NCI-H526 treated with DMSO at 0.1 percent for 48 hours (cell line): ENCODE data around the gene CD22.

Experiments
- DNase-seq: peaks from one replicate; lab custom pipeline; 2025; lab: John Stamatoyannopoulos, UW

The CD22 gene

DNA sequence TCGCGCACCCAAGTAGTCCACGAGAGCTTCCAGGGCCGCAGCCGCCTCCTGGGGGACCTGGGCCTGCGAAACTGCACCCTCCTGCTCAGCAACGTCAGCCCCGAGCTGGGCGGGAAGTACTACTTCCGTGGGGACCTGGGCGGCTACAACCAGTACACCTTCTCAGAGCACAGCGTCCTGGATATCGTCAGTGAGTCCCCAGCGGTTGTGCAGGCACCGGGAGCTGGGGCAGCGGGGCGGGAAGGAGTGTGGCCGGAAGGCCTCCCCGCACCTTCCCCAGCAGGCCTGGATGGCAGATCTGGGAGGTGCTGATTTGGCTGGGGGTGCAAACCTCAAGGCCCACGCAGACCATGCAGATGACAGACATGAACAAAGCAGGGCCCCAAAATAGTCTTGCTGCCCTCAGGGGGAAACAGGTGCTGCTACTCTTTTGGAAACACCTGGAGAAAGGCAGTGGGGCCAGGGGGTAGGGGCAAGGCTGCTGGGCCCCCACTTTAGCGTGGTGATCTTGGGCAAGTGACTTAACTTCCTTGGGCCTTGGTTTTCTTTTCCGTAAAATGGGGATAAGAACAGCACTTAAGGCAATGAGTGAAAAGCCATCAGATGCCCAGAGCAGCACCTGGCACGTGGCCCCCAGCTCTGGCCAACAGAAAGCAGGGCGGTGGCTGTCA is 33.1 kb upstream of the CD22 start:
- no peak for DNase-seq

DNA sequence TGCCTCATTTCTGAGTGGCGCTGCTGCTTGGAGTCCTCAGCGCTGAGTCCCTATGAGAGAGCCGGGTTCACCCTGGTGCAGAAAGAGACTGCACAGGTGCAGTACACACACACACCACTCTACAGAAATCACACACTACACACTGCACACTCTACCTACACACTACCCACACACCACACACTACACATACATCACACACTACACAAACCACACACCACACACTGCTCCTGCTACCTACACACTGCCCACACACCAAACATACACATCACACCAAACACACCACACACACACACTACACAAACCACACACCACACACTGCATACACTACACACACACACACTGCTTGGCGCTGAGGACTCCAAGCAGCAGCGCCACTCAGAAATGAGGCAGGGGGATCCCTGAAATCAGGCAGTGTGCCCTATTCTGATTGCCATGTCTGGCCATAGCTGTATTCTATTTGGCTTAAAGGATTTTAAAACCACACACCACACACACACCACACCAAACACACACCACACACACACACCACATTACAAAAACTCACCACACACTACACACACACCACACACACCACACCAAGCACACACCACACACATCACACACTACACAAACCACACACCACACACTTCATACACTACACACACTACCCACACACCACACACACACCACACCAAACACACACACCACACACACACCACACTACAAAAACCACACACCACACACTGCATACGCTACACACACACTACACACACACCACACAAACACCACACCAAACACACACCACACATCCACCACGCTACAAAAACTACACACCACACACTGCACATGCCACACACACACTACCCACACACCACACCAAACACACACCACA is 32.1 kb upstream of the CD22 start:
- no peak for DNase-seq

- DNase-seq = no peak
Observed at GRCh38 chr19:35297515-35297848, 31.5 kb upstream of the CD22 start.

DNA sequence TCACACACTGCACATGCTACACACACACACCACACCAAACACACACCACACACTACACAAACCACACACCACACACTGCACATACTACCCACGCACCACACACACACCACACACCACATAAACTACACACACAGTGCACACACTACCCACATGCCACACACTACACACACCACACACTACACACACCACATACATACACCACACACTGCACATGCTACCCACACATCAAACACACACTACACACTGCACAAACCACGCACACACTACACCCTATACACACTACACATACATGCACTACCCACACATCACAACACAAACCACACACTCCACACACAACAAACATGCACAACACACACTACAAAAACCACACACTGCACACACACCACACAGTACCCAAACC is 31.1 kb upstream of the CD22 start:
- no peak for DNase-seq

- DNase-seq = no peak
Observed at GRCh38 chr19:35298561-35298972, 30.4 kb upstream of the CD22 start.

GRCh38 chr19:35299523-35300338 is 29.3 kb upstream of the CD22 start:
- DNase-seq = no peak

DNA sequence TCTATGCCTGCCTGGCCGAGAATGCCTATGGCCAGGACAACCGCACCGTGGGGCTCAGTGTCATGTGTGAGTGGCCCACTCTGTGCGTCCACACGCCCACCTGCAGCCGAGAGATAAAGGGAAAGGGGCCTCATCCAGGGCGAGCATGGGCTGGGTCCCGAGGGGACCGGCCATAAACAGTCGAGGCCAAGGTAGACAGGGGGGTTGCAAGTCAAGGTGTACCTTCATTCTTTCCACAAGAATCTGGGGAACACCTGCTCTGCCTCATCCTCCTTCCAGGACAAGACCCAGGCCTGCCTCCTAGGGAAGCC is 28.7 kb upstream of the CD22 start:
- DNase-seq = no peak

DNA sequence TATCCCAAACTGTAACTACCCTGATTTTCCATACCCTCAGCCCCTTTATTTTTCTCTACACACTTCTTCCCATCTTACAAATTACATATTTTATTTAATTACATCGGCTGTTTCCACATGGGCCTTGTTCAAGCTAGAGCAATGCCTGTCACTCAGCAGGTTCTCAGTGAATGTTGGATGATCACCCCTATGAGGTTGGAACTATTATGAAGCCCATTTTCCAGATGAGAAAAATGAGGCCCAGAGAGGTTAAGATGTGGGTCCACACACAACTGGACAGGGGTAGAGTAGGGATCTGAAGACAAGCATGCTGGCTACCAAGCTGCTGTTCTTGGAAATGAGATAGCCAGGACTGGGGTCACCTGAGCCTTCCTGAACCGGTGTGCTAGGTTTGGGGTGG is 27.0 kb upstream of the CD22 start:
- DNase-seq = no peak

GRCh38 chr19:35302446-35302845 is 26.5 kb upstream of the CD22 start:
- no peak for DNase-seq

DNA sequence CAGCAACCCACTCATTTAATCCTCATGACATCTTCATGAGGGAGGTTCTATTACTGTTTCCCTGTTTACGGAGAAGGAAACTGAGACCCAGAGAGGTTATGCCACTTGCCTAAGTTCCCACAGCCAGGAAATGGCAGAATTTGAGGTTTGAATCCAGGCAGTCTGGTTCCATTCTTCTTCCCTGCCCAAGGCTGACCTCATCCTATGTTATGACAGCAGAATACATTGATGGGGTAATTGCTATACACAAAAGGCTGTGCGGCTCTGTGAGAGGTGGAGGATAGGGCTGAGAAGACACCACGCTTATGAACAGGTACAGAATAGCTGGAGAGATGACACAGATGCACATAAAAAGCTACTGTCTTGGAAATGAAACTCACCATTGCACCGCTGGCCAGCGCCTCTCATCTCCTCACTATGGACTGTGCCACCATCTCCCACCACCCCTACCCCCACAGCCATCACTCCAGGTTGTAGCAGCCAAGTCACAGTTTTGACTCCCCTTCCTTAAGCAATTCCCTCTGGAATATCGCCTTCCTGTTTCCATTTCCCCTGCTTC is 25.6 kb upstream of the CD22 start:
- no peak for DNase-seq

GRCh38 chr19:35304036-35304435 is 25.0 kb upstream of the CD22 start:
- no peak for DNase-seq

- DNase-seq = no peak
Observed at GRCh38 chr19:35305181-35305580, 23.8 kb upstream of the CD22 start.

DNA sequence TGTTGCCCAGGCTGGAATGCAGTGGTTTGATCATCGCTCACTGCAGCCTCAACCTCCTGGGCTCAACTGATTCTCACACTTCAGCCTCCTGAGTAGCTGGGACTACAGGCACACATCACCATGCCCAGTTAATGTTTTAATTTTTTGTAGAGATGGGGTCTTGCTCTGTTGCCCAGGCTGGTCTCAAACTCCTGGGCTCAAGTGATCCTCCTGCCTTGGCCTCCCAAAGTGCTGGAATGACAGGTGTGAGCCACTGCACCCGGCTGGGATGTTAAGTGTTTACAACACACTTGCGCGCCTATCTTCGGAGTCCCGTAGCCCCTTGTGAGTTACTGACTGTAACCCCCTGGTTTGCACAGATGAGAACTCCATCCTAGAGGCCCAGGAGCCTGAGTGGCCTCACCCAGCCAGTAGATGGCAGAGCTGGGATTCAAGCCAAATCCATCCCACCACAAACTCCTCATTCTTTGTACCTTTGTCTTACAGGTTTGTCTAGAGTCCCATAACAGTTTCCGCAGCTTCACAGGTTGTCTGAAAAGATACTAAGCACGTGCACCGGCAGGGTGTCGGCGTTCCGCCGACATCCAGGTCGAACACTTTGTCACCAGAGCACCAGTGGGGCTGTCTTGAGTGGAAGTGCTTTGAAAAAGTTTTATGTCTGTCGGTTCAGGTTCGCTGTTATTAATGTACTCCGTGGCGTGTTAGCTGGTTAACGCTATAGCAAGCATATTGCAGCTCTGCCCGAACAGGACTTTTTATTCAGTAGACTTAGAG is 22.3 kb upstream of the CD22 start:
- DNase-seq = peak; percentile 15

GRCh38 chr19:35307931-35308330 is 21.1 kb upstream of the CD22 start:
- no peak for DNase-seq

DNA sequence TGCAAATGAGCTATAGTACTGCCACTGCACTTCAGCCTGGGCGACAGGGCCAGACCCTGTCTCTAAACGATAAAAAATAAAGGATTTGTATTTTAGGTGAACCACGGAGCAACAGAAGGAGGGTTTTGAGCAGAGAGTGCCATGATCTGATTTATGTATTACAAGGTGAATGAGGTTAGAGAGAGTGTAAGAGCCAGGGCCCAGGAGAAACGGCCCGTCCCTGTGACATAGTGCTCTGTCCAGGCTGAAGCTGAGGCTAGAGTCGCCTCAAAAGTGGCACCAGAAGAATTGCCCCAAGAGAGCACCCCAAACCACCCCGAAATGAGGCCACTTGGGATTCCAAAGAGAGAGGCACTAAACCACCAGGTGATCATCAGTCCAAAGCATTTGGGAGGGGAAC is 20.1 kb upstream of the CD22 start:
- no peak for DNase-seq

DNA sequence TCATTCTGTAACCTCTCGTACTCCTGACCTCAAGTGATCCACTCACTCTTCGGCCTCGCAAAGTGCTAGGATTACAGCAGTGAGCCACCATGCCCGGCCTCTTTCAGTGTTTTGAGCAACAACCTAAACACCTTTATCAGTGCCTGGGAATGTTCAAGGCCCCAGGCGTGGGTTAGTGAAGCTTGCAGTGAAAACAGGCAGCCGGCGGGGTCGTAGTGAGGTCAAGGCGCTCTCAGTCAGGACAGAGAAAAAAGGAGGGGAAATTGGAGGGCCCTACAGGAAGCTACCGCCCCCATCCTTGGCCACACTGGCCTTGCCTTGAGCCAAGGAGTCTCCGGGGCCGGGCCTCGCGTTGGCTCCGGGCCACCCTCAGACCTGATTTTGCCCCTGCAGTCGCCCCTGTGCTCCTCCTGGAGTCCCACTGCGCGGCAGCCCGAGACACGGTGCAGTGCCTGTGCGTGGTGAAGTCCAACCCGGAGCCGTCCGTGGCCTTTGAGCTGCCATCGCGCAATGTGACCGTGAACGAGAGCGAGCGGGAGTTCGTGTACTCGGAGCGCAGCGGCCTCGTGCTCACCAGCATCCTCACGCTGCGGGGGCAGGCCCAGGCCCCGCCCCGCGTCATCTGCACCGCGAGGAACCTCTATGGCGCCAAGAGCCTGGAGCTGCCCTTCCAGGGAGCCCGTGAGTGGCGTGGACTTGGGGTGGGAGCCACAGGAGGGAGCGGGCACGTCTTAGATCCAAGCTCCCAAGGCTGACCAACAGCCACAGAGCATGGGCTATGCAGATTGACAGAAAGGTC is 19.3 kb upstream of the CD22 start:
- DNase-seq = no peak

- DNase-seq = no peak
Observed at GRCh38 chr19:35310331-35310730, 18.7 kb upstream of the CD22 start.

GRCh38 chr19:35310811-35311465 is 18.0 kb upstream of the CD22 start:
- DNase-seq = no peak

- DNase-seq = no peak
Observed at GRCh38 chr19:35311901-35312665, 16.9 kb upstream of the CD22 start.

DNA sequence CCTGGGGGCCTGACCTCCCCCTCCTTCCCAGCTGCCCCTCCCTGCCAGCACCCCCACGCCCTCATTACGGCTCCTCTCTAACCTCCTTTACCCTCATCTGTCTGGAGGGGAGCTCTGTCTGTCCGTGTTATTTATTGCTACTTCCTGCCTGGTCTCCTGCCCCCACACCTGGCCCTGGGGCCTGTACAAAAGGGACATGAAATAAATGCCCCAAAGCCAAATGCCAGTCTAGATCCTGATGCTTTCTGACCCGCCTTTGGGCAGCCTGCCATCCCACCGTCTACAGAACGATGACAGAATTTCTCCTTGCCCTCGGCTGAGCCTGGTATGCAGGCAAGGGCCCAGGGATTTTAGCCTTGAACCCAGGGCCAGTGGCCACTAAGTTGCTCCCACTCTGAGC is 15.4 kb upstream of the CD22 start:
- no peak for DNase-seq
